BLaER1 (cell line): Measurements from ENCODE around the gene RGS4.

Experiments used
- H3K27ac ChIP-seq: shearing (Covaris generic); formaldehyde crosslinking; 2 replicates; pipeline ENCODE4 v1.8.1; 2022
- H3K27me3 ChIP-seq: shearing (Covaris generic); formaldehyde crosslinking; 2 replicates; pipeline ENCODE4 v1.8.1; 2022
- H3K36me3 ChIP-seq: shearing (Covaris generic); formaldehyde crosslinking; 2 replicates; pipeline ENCODE4 v1.8.1; 2022
- H3K4me1 ChIP-seq: shearing (Covaris generic); formaldehyde crosslinking; 2 replicates; pipeline ENCODE4 v1.8.1; 2022
- H3K4me2 ChIP-seq: shearing (Covaris generic); formaldehyde crosslinking; 2 replicates; pipeline ENCODE4 v1.8.1; 2022
- H3K4me3 ChIP-seq: shearing (Covaris generic); formaldehyde crosslinking; 2 replicates; pipeline ENCODE4 v1.8.1; 2022
- H3K9ac ChIP-seq: shearing (Covaris generic); formaldehyde crosslinking; 2 replicates; pipeline ENCODE4 v1.8.1; 2022
- H3K9me3 ChIP-seq: shearing (Covaris generic); formaldehyde crosslinking; 2 replicates; pipeline ENCODE4 v1.8.1; 2022
- H4K20me1 ChIP-seq: shearing (Covaris generic); formaldehyde crosslinking; 2 replicates; pipeline ENCODE4 v1.8.1; 2022
- Cebpa-rat ChIP-seq: shearing (Covaris generic); IDR thresholded peaks from 2 replicates; pipeline ENCODE4 v1.8.1; 2022

RGS4 gene

GRCh38 chr1:163048869-163049268 lies 20.3 kb upstream of the RGS4 start:
- no peaks in the 10 kb centered on the region for H3K27me3 ChIP-seq
- H4K20me1 ChIP-seq, result no peaks in the 10 kb centered on the region
- no peaks in the 10 kb centered on the region for H3K4me1 ChIP-seq
- TF ChIP-seq Cebpa-rat, result no peak
- H3K27ac ChIP-seq, result no peak overlapping the region
- no peak overlapping the region for H3K9ac ChIP-seq
- H3K9me3 ChIP-seq, result no peaks in the 10 kb centered on the region
- no peak overlapping the region for H3K4me3 ChIP-seq
- H3K4me2 ChIP-seq, result no peak overlapping the region
- no peaks in the 10 kb centered on the region for H3K36me3 ChIP-seq

DNA sequence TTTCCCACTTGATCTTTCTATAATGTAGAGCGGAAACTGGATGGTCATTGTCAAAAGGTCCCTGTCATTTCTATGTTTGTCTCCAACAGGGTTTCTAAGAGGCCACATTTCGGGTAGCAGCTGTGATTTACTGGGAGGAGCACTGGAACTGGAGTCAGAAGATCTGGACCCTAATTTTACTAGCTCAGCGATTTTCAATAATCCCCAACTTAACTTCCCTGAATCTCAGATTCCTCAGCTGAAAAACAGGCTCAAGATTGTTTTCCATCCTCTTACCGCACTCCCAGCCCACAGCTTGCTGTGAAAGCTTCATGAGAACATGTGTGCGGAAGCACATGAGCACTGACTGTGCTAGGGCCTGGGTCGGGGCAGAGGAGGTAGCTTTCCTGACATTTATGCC lies 19.9 kb upstream of the RGS4 start:
- TF ChIP-seq Cebpa-rat, result no peak
- no peaks in the 10 kb centered on the region for H3K27me3 ChIP-seq
- H3K27ac ChIP-seq, result no peak overlapping the region
- no peak overlapping the region for H3K9ac ChIP-seq
- H3K9me3 ChIP-seq, result no peaks in the 10 kb centered on the region
- no peaks in the 10 kb centered on the region for H4K20me1 ChIP-seq
- no peaks in the 10 kb centered on the region for H3K36me3 ChIP-seq
- no peaks in the 10 kb centered on the region for H3K4me1 ChIP-seq
- H3K4me3 ChIP-seq, result no peak overlapping the region
- H3K4me2 ChIP-seq, result no peak overlapping the region

DNA sequence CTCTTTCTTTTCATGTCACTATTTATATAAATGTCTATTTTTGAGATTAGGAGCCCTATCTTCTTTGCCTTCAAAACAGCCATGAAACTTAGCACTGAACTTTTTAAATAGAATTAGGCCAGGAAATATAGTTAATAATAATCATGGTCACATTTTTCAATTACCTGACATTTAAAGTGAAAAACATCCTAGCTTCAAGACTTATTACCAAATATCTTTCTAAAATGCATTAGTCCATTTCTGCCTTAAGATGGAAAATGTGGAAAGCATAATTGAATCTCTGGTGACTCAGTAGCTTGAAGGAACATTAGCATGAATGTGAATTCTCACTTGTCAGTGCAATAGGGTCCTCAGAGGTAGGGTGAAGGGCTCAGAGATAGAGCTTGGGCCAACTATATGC lies 18.7 kb upstream of the RGS4 start:
- Histone ChIP-seq H3K27me3 (no peaks in the 10 kb centered on the region), H3K4me3 (no peak overlapping the region), H3K9ac (no peak overlapping the region), H3K36me3 (no peaks in the 10 kb centered on the region), H4K20me1 (no peaks in the 10 kb centered on the region), H3K4me1 (no peaks in the 10 kb centered on the region), H3K4me2 (no peak overlapping the region), H3K27ac (no peak overlapping the region), H3K9me3 (no peaks in the 10 kb centered on the region)
- no peak for TF ChIP-seq Cebpa-rat

DNA sequence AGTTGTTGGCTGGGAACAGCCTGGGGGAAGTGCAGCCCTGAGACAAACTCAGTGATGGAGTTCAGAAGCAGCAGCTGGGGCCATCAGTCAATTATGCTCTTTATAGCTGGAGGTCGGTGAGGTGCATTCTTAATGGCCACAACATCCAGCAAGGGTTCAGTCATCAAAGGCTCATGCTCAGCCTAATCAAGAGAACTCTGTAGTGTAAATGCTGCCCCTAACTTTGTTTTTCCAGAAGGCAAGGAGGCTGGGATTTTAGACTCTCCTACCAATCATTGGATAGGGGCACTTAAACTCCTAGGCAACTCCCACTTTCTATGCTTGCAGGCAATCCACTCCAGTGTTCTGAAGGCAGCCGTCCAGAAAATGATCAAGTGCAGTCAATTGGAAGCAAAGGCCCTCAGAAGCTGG lies 15.0 kb upstream of the RGS4 start:
- Histone ChIP-seq H3K27ac (no peak overlapping the region), H3K9me3 (no peaks in the 10 kb centered on the region), H3K27me3 (no peaks in the 10 kb centered on the region), H4K20me1 (no peaks in the 10 kb centered on the region), H3K9ac (no peak overlapping the region), H3K4me3 (no peak overlapping the region), H3K4me2 (no peak overlapping the region), H3K4me1 (no peaks in the 10 kb centered on the region), H3K36me3 (no peaks in the 10 kb centered on the region)
- no peak for TF ChIP-seq Cebpa-rat

- no peaks in the 10 kb centered on the region for H3K4me1 ChIP-seq
- H3K4me3 ChIP-seq, result no peak overlapping the region
- H3K36me3 ChIP-seq, result no peaks in the 10 kb centered on the region
- H3K9me3 ChIP-seq, result no peaks in the 10 kb centered on the region
- H3K27me3 ChIP-seq, result no peaks in the 10 kb centered on the region
- TF ChIP-seq Cebpa-rat, result no peak
- H3K27ac ChIP-seq, result no peak overlapping the region
- no peak overlapping the region for H3K4me2 ChIP-seq
- H3K9ac ChIP-seq, result no peak overlapping the region
- H4K20me1 ChIP-seq, result no peaks in the 10 kb centered on the region
Measured at GRCh38 chr1:163055005-163055404, 14.2 kb upstream of the RGS4 start.

GRCh38 chr1:163055531-163055930 lies 13.6 kb upstream of the RGS4 start:
- no peak overlapping the region for H3K4me2 ChIP-seq
- no peaks in the 10 kb centered on the region for H3K9me3 ChIP-seq
- no peaks in the 10 kb centered on the region for H3K4me1 ChIP-seq
- H3K27me3 ChIP-seq, result no peaks in the 10 kb centered on the region
- TF ChIP-seq Cebpa-rat, result no peak
- H3K36me3 ChIP-seq, result no peaks in the 10 kb centered on the region
- H3K4me3 ChIP-seq, result no peak overlapping the region
- H4K20me1 ChIP-seq, result no peaks in the 10 kb centered on the region
- no peak overlapping the region for H3K27ac ChIP-seq
- no peak overlapping the region for H3K9ac ChIP-seq

GRCh38 chr1:163056831-163057230 lies 12.3 kb upstream of the RGS4 start:
- no peak overlapping the region for H3K4me3 ChIP-seq
- H3K36me3 ChIP-seq, result no peaks in the 10 kb centered on the region
- H3K9me3 ChIP-seq, result no peaks in the 10 kb centered on the region
- no peak for TF ChIP-seq Cebpa-rat
- H3K27ac ChIP-seq, result no peak overlapping the region
- no peaks in the 10 kb centered on the region for H3K27me3 ChIP-seq
- no peak overlapping the region for H3K4me2 ChIP-seq
- H4K20me1 ChIP-seq, result no peaks in the 10 kb centered on the region
- H3K9ac ChIP-seq, result no peak overlapping the region
- H3K4me1 ChIP-seq, result no peaks in the 10 kb centered on the region

DNA sequence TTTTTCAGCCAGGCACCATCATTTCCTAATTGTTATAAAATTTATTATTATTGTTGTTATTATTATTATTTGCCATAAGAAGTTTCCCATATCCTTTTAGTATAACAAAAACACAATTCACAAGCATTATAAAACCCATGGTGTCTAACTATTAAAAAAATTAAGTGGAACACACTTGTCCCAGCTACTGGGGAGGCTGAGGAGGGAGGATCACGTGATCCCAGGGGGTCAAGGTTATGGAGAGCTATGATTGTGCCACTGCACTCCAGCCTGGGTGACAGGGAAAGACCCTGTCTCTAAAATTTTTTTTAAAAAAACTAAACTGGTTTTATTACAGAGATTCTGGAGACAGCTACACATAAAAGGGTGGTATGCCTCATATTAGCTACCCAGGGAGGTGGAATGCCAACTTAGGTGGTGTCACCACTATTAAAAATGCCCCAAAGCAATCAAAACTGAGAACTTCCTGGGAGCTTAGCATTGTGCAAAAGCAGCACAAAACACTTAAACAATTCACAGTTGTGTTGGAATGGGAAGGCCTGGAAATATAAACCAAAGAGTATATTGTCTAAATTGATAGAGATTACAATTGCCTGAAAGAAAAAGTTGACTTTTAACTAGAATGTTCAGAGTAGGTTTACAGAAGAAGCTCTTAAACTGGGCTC lies 8.7 kb upstream of the RGS4 start:
- Histone ChIP-seq H3K36me3 (no peaks in the 10 kb centered on the region), H3K27me3 (no peaks in the 10 kb centered on the region), H3K4me3 (no peak overlapping the region), H3K9ac (no peak overlapping the region), H4K20me1 (no peaks in the 10 kb centered on the region), H3K4me2 (no peak overlapping the region), H3K9me3 (no peaks in the 10 kb centered on the region), H3K27ac (no peak overlapping the region), H3K4me1 (no peaks in the 10 kb centered on the region)
- no peak for TF ChIP-seq Cebpa-rat

DNA sequence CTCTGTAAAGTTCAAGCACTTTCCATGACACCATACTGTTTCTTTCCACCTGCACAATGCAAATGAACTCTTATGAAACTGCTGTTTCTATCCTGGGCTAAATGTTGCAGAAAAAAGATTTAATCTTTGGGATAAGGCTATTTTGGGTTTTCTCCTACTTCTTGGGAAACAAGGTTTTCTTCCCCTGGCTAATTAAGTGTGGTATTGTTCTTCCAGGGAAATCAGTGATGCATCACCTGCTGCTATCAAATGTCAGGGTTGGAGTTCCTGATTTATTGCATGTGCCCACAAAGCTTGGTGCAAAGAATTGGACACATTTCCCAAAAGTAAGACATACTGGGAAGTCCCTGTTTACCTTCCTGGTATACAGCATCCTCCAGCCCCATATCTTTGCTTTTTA lies 6.0 kb upstream of the RGS4 start:
- Histone ChIP-seq H3K4me1 (no peaks in the 10 kb centered on the region), H3K27ac (no peak overlapping the region), H3K27me3 (no peaks in the 10 kb centered on the region), H3K9ac (no peak overlapping the region), H3K4me2 (no peak overlapping the region), H4K20me1 (no peaks in the 10 kb centered on the region), H3K36me3 (no peaks in the 10 kb centered on the region), H3K9me3 (no peaks in the 10 kb centered on the region), H3K4me3 (no peak overlapping the region)
- no peak for TF ChIP-seq Cebpa-rat

DNA sequence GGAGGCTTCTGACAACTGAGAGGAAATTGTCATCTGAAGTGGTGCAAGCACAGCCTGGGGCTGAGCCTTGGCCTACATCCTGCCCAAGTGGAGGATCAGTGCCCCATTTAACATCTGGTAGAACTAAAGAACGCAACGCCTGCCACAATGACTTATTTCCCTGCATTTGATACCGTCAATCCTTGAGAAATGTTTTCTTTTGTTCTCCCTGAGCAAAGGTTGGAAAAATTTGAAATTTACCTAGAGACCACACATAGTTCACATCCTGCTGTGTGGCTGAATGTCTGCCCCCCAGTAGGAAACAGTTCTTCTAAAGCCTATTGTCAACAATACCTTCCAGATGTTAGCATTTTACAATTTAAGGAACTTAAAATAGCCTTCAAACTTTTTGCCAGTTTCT lies 5.6 kb upstream of the RGS4 start:
- Histone ChIP-seq H4K20me1 (no peaks in the 10 kb centered on the region), H3K27ac (no peak overlapping the region), H3K4me3 (no peak overlapping the region), H3K9ac (no peak overlapping the region), H3K4me2 (no peak overlapping the region), H3K36me3 (no peaks in the 10 kb centered on the region), H3K27me3 (no peaks in the 10 kb centered on the region; the same call in 1 of the 2 replicates), H3K9me3 (no peaks in the 10 kb centered on the region), H3K4me1 (no peaks in the 10 kb centered on the region)
- no peak for TF ChIP-seq Cebpa-rat

DNA sequence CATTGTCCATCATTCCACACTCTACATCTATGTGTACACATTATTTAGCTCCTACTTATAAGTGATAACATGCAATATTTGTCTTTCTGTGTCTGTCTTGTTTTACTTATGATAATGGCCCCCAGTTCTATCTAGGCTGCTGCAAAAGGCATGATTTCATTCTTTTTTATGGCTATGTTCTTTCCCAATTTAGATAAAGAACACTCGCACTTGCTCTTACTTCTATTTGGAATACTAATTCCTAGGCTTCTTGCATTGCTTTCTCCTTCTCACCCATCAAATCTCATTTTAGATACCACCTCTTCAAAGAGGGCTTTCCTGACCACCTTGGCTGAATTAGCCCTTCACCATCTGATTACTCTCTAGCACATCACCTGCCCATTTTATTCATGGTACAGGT lies 3.0 kb upstream of the RGS4 start:
- H3K9me3 ChIP-seq, result no peaks in the 10 kb centered on the region
- H3K4me1 ChIP-seq, result no peaks in the 10 kb centered on the region
- peaks cover 4% of the 10 kb centered on the region; the same call in 1 of the 2 replicates for H3K27me3 ChIP-seq
- no peak overlapping the region for H3K4me2 ChIP-seq
- no peaks in the 10 kb centered on the region for H3K36me3 ChIP-seq
- no peak overlapping the region for H3K27ac ChIP-seq
- H3K4me3 ChIP-seq, result no peak overlapping the region
- no peak overlapping the region for H3K9ac ChIP-seq
- no peak for TF ChIP-seq Cebpa-rat
- H4K20me1 ChIP-seq, result no peaks in the 10 kb centered on the region
